Measurements from ENCODE around the gene MARK2. TPM values are rescaled to one million over a fixed set of nuclear protein-coding genes. Genes with fewer than 3 reads are reported as not detected.

Gene MARK2
- polyA plus RNA-seq, 1 of the 3 experiments (the other 2 are of a cell fraction): 18.8 TPM

GRCh38 chr11:63847363-63847762 lies 8.5 kb downstream of the MARK2 start:
- H3F3A ChIP-seq (replicated peaks; ENCODE audit: insufficient read depth): peaks cover 25% of the 10 kb centered on the region

GRCh38 chr11:63849691-63850090 lies 10.8 kb downstream of the MARK2 start:
- H3K36me3 ChIP-seq (replicated peaks in 1 of 2; ENCODE audit: control insufficient read depth in 1 of 2, insufficient read depth in 2 of 2, low read length in 1 of 2): peaks cover under 1 to 4% of the 10 kb centered on the region in 2 experiments
- CTCF ChIA-PET: interaction anchor here (0.9 kb wide), 1 partner anchor 12 kb away, joined by 4 read pairs; no protein-coding TSS in a partner anchor
- H3K79me2 ChIP-seq (ENCODE audit: insufficient read depth): peaks cover 95% of the 10 kb centered on the region
- no peak for TF ChIP-seq USF2 (IDR thresholded peaks at IDR 0.05; ENCODE audit: borderline replicate concordance, low read depth, low read length)
- 98% methylated on average over 2 of the region's 2 CpGs for WGBS (ENCODE audit: low lambda C conversion rate)
- no peak overlapping the region for H3K4me3 ChIP-seq (ENCODE audit: low read depth in 2 of 2, low read length in 1 of 2)
- peaks cover 68% of the 10 kb centered on the region for H4K20me1 ChIP-seq (ENCODE audit: insufficient read depth)
- no peak overlapping the region for H2AFZ ChIP-seq (ENCODE audit: low read depth)
- H3K9me2 ChIP-seq: no peaks in the 10 kb centered on the region
- POLR2A ChIA-PET: no interaction called here
- H3K4me1 ChIP-seq (ENCODE audit: control insufficient read depth in 1 of 2, insufficient read depth in 2 of 2, low read depth in 1 of 2, low read length in 1 of 2): peaks cover 0 to 21% of the 10 kb centered on the region in 2 experiments; a peak in 1 of 4 replicates
- no peak overlapping the region for H3K9ac ChIP-seq
- no peak overlapping the region for H3K27ac ChIP-seq (ENCODE audit: low read depth in 2 of 2, low read length in 1 of 2)
- H3K9me3 ChIP-seq: no peaks in the 10 kb centered on the region
- peaks cover 16% of the 10 kb centered on the region for H3F3A ChIP-seq (replicated peaks; ENCODE audit: insufficient read depth)
- no peaks in the 10 kb centered on the region for H3K27me3 ChIP-seq (ENCODE audit: insufficient read depth)
- DNase-seq: no peak
- H3K4me2 ChIP-seq: no peak overlapping the region

More at GRCh38 chr11:63847363-63847762, 8.5 kb downstream of the MARK2 start:
- no peaks in the 10 kb centered on the region for H3K27me3 ChIP-seq (ENCODE audit: insufficient read depth)
- H3K79me2 ChIP-seq (ENCODE audit: insufficient read depth): peaks cover 97% of the 10 kb centered on the region
- DNase-seq: no peak
- H3K27ac ChIP-seq (ENCODE audit: low read depth in 2 of 2, low read length in 1 of 2): no peak overlapping the region
- H3K9ac ChIP-seq: no peak overlapping the region
- no peak for TF ChIP-seq FOSL2 (IDR thresholded peaks at IDR 0.05; ENCODE audit: borderline replicate concordance, low read depth)
- TF ChIP-seq FOXM1 (IDR thresholded peaks at IDR 0.05; ENCODE audit: low read depth): no peak
- no peak for TF ChIP-seq SMC3 (IDR thresholded peaks at IDR 0.05; ENCODE audit: low read depth, low read length)
- TF ChIP-seq RFX5 (IDR thresholded peaks at IDR 0.05; ENCODE audit: low read length): no peak
- no peak for TF ChIP-seq RXRA (IDR thresholded peaks at IDR 0.05; ENCODE audit: borderline replicate concordance, low read depth)
- no peak for TF ChIP-seq RAD21 (IDR thresholded peaks at IDR 0.05; ENCODE audit: low read length)
- no peak for TF ChIP-seq EZH2phosphoT487 (IDR thresholded peaks at IDR 0.05; ENCODE audit: borderline replicate concordance, low read depth)
- no peak for TF ChIP-seq TCF12 (IDR thresholded peaks at IDR 0.05)
- TF ChIP-seq ELF1 (IDR thresholded peaks at IDR 0.05): no peak
- TF ChIP-seq TAF1 (IDR thresholded peaks at IDR 0.05; ENCODE audit: borderline replicate concordance, low read depth, low read length): no peak
- TF ChIP-seq PBX3 (IDR thresholded peaks at IDR 0.05): no peak
- no peak for TF ChIP-seq EP300 (IDR thresholded peaks at IDR 0.05; ENCODE audit: borderline replicate concordance in 1 of 2, low read depth in 1 of 2, low read length in 1 of 2)
- TF ChIP-seq GABPA (IDR thresholded peaks at IDR 0.05; ENCODE audit: low read depth): no peak
- TF ChIP-seq CHD2 (IDR thresholded peaks at IDR 0.05; ENCODE audit: low read length, partially characterized antibody): no peak
- no peak for TF ChIP-seq FOXJ3 (CRISPR knock-in tag; IDR thresholded peaks at IDR 0.05)
- TF ChIP-seq NFIC (IDR thresholded peaks at IDR 0.05; ENCODE audit: borderline replicate concordance): no peak
- TF ChIP-seq MEF2A (IDR thresholded peaks at IDR 0.05; ENCODE audit: borderline replicate concordance, low read depth): no peak
- peaks cover 12 to 14% of the 10 kb centered on the region in 2 experiments for H3K36me3 ChIP-seq (replicated peaks in 1 of 2; ENCODE audit: control insufficient read depth in 1 of 2, insufficient read depth in 2 of 2, low read length in 1 of 2)
- 94% methylated on average over 3 of the region's 3 CpGs for WGBS (ENCODE audit: low lambda C conversion rate)
- CTCF ChIA-PET: interaction anchor here (0.6 to 1.3 kb wide), 5 partner anchors 8 to 59 kb away, joined by 3 to 5 read pairs (median 3); partner anchors contain the start of gene MARK2
- peaks cover 87% of the 10 kb centered on the region for H4K20me1 ChIP-seq (ENCODE audit: insufficient read depth)
- no peaks in the 10 kb centered on the region for H3K9me3 ChIP-seq
- no peaks in the 10 kb centered on the region for H3K9me2 ChIP-seq
- H3K4me3 ChIP-seq (ENCODE audit: low read depth in 2 of 2, low read length in 1 of 2): no peak overlapping the region
- H3K4me2 ChIP-seq: no peak overlapping the region
- peaks cover 0 to 22% of the 10 kb centered on the region in 2 experiments; a peak in 2 of 4 replicates for H3K4me1 ChIP-seq (ENCODE audit: control insufficient read depth in 1 of 2, insufficient read depth in 2 of 2, low read depth in 1 of 2, low read length in 1 of 2)
- no peak overlapping the region for H2AFZ ChIP-seq (ENCODE audit: low read depth)
- POLR2A ChIA-PET: no interaction called here

Data from SK-N-SH (cell line).